ENCODE data around the gene DOCK6. TPM values are rescaled to one million over a fixed set of nuclear protein-coding genes. Genes with fewer than 3 reads are reported as not detected.

Gene DOCK6
- total RNA-seq, 1 experiment from 2014 or later, result 82.4 TPM

DNA sequence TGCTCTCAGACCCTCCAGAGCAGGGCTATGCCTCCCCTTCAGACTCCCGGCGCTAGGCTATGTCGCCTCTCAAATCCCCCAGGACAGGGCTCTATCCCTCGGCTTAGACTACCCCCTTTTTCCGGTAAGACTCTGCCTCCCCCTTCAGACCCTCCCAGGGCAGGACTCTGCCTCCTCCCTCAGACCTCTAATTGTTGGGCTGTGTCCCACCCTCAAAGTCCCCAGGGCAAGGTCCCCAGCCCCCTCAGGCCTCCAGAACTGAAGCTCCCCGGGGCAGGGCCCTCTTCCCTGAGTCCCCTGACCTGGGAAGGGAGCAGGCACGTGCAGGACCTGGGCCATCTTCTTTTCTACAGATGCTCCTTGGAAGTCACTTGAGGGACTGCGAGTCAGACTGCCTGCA is 68.2 kb downstream of the DOCK6 start:
- H3K36me3 ChIP-seq (ENCODE audit: control insufficient read depth in 1 of 2, insufficient read depth in 2 of 2, low read length in 2 of 2), result peaks cover 0 to 8% of the 10 kb centered on the region in 2 experiments; a peak in 1 of 4 replicates
- H3K79me2 ChIP-seq (ENCODE audit: insufficient read depth, low read length), result 0 out of 2 replicates have a peak, but pooled peaks cover 2% of the 10 kb centered on the region
- H3K4me1 ChIP-seq (ENCODE audit: control insufficient read depth in 1 of 2, insufficient read depth in 2 of 2, low read length in 2 of 2), result peaks cover 29 to 38% of the 10 kb centered on the region in 2 experiments
- no peak overlapping the region for H3K9ac ChIP-seq (ENCODE audit: low read length)
- no peak overlapping the region for H3K27ac ChIP-seq (ENCODE audit: low read depth, low read length)
- POLR2A ChIA-PET, result no interaction called here
- BruUV-seq (replicated peaks), result no TSS peak
- no peaks in the 10 kb centered on the region for H3K9me2 ChIP-seq (ENCODE audit: insufficient read depth)
- TF ChIP-seq FOSL1 (IDR thresholded peaks at IDR 0.05; ENCODE audit: low read depth), result no peak
- no peak for TF ChIP-seq EZH2 (IDR thresholded peaks at IDR 0.05)
- TF ChIP-seq POLR2AphosphoS5 (IDR thresholded peaks at IDR 0.05; ENCODE audit: low read depth, low read length), result no peak
- no peak for TF ChIP-seq POLR2A (IDR thresholded peaks at IDR 0.05; ENCODE audit: borderline replicate concordance, extremely low read depth, insufficient read depth, insufficient read length)
- TF ChIP-seq SP1 (IDR thresholded peaks at IDR 0.05; ENCODE audit: low read depth), result no peak
- no peak for TF ChIP-seq CEBPB (IDR thresholded peaks at IDR 0.05; ENCODE audit: low read depth)
- no peak for TF ChIP-seq SRF (IDR thresholded peaks at IDR 0.05; ENCODE audit: low read depth)
- no peak for TF ChIP-seq ZNF274 (IDR thresholded peaks at IDR 0.05; ENCODE audit: low read depth, low read length)
- TF ChIP-seq, protein P1, sequence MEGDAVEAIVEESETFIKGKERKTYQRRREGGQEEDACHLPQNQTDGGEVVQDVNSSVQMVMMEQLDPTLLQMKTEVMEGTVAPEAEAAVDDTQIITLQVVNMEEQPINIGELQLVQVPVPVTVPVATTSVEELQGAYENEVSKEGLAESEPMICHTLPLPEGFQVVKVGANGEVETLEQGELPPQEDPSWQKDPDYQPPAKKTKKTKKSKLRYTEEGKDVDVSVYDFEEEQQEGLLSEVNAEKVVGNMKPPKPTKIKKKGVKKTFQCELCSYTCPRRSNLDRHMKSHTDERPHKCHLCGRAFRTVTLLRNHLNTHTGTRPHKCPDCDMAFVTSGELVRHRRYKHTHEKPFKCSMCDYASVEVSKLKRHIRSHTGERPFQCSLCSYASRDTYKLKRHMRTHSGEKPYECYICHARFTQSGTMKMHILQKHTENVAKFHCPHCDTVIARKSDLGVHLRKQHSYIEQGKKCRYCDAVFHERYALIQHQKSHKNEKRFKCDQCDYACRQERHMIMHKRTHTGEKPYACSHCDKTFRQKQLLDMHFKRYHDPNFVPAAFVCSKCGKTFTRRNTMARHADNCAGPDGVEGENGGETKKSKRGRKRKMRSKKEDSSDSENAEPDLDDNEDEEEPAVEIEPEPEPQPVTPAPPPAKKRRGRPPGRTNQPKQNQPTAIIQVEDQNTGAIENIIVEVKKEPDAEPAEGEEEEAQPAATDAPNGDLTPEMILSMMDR (IDR thresholded peaks at IDR 0.05 in 2 of 3, conservative IDR thresholded peaks at IDR 0.05 in 1 of 3; ENCODE audit: borderline replicate concordance in 1 of 3, insufficient read depth in 1 of 3, low read depth in 2 of 3, low read length in 2 of 3), result no peak
- no peak for TF ChIP-seq EGR1 (IDR thresholded peaks at IDR 0.05; ENCODE audit: low read depth)
- TF ChIP-seq SIN3A (IDR thresholded peaks at IDR 0.05; ENCODE audit: low read depth), result no peak
- TF ChIP-seq, protein P2, sequence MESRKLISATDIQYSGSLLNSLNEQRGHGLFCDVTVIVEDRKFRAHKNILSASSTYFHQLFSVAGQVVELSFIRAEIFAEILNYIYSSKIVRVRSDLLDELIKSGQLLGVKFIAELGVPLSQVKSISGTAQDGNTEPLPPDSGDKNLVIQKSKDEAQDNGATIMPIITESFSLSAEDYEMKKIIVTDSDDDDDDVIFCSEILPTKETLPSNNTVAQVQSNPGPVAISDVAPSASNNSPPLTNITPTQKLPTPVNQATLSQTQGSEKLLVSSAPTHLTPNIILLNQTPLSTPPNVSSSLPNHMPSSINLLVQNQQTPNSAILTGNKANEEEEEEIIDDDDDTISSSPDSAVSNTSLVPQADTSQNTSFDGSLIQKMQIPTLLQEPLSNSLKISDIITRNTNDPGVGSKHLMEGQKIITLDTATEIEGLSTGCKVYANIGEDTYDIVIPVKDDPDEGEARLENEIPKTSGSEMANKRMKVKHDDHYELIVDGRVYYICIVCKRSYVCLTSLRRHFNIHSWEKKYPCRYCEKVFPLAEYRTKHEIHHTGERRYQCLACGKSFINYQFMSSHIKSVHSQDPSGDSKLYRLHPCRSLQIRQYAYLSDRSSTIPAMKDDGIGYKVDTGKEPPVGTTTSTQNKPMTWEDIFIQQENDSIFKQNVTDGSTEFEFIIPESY (IDR thresholded peaks at IDR 0.05; ENCODE audit: extremely low read depth, insufficient replicate concordance, low read length), result no peak
- no peak for TF ChIP-seq RAD21 (IDR thresholded peaks at IDR 0.05; ENCODE audit: low read depth)
- no peak for TF ChIP-seq ELF1 (IDR thresholded peaks at IDR 0.05; ENCODE audit: borderline replicate concordance, low read depth)
- no peak for TF ChIP-seq ZFX (IDR thresholded peaks at IDR 0.05)
- no peak for TF ChIP-seq EZH2phosphoT487 (IDR thresholded peaks at IDR 0.05; ENCODE audit: borderline replicate concordance)
- no peak for TF ChIP-seq JUND (IDR thresholded peaks at IDR 0.05)
- no peaks in the 10 kb centered on the region for H3K27me3 ChIP-seq (ENCODE audit: insufficient read depth, low read length)
- ATAC-seq (no peak), DNase-seq (ENCODE audit: low read depth, low spot score) (no peak)
- CTCF ChIA-PET, result no interaction called here
- no peaks in the 10 kb centered on the region for H4K20me1 ChIP-seq (ENCODE audit: insufficient read depth)
- no peak overlapping the region for H3K4me3 ChIP-seq (replicated peaks in 1 of 2; ENCODE audit: low read depth in 1 of 2, low read length in 2 of 2)
- no peak overlapping the region for H2AFZ ChIP-seq (ENCODE audit: low read depth, low read length, poor library complexity, severe bottlenecking)
- RAD21 ChIA-PET (ENCODE audit: low non-redundant PET in 1 of 2, low total read pairs in 2 of 2, uncharacterized antibody in 2 of 2, unreplicated experiment in 2 of 2), result no interaction called here
- intact Hi-C loops (cut with micrococcal nuclease), result no loop called here
- no peak overlapping the region for H3K4me2 ChIP-seq (ENCODE audit: low read length)
- no peaks in the 10 kb centered on the region for H3K9me3 ChIP-seq (ENCODE audit: control insufficient read depth in 1 of 2, insufficient read depth in 1 of 2, low read depth in 1 of 2, low read length in 2 of 2)
